HepG2 (cell line): ENCODE results near the gene CCDC87. TPM values are rescaled to one million over a fixed set of nuclear protein-coding genes. Genes with fewer than 3 reads are reported as not detected.
A peak's percentile ranks its signal among the peaks of the same experiment; 100 is the strongest.

Experiments
- CERS6 ChIP-seq: sonication (generic); formaldehyde crosslinking; IDR thresholded peaks from 2 replicates; pipeline ENCODE4 v1.5.0; 2020; ENCODE audit warnings: missing genetic modification reagents
- KMT2A ChIP-seq: sonication (generic); formaldehyde crosslinking; IDR thresholded peaks from 2 replicates; pipeline ENCODE4 v1.4.0; 2020; ENCODE audit warnings: missing genetic modification reagents
- NFIB ChIP-seq: sonication (generic); formaldehyde crosslinking; IDR thresholded peaks from 2 replicates; pipeline ENCODE4 v1.9.0; 2021; ENCODE audit warnings: missing genetic modification reagents, mild to moderate bottlenecking, borderline replicate concordance
- RBM22 ChIP-seq: fragments of 200-400 bp; formaldehyde crosslinking; optimal IDR thresholded peaks from 2 replicates; pipeline ENCODE3; 2017; ENCODE audit warnings: mild to moderate bottlenecking, low read length, moderate library complexity
- SP2 ChIP-seq: sonication (generic); formaldehyde crosslinking; IDR thresholded peaks from 2 replicates; pipeline ENCODE4 v1.5.1; 2020; ENCODE audit warnings: mild to moderate bottlenecking, missing genetic modification reagents
- ZNF18 ChIP-seq: sonication (generic); formaldehyde crosslinking; IDR thresholded peaks from 2 replicates; pipeline ENCODE4 v1.8.0; 2022; ENCODE audit warnings: mild to moderate bottlenecking, missing genetic modification reagents; ENCODE audit not compliant: insufficient replicate concordance
- ZNF180 ChIP-seq: sonication (generic); formaldehyde crosslinking; IDR thresholded peaks from 2 replicates; pipeline ENCODE4 v1.4.0; 2020; ENCODE audit warnings: low read depth, missing genetic modification reagents, borderline replicate concordance
- ZNF282 ChIP-seq: fragments of 450-650 bp; IDR thresholded peaks from 2 replicates; pipeline ENCODE4 v1.6.1; 2018; ENCODE audit not compliant: partially characterized antibody
- polyA plus RNA-seq, 8 experiments: library from polyadenylated mRNA; depleted of rRNA in 3 of 8; stranded (reverse) in 7 of 8; unstranded in 1 of 8; fragments of >200 nt; fragmentation: Illumina TruSeq in 4 of 8; extraction: Trizol in 4 of 8; gene quantifications; 2 replicates each; pipeline versions ENCODE4 v1.2.1 to v1.2.3, GENCODE V29; 2011 to 2016; ENCODE audit warnings: low read depth in 4 of 8, missing spikeins in 1 of 8, mixed read lengths in 1 of 8; ENCODE audit not compliant: insufficient read depth in 1 of 8
- total RNA-seq, 5 experiments: library from RNA; depleted of rRNA; stranded (reverse); fragments of >200 nt; fragmentation: Illumina TruSeq; extraction: Trizol; gene quantifications; 2 replicates each; pipeline ENCODE4 v1.2.3, GENCODE V29; 2016; ENCODE audit warnings: low read depth in 1 of 5

The CCDC87 gene
- total and polyA plus RNA-seq, 2 of the 13 experiments (the other 11 are each of a cell fraction or from before 2014, with no cell fraction given), result 0.05 to 0.42 TPM

- TF ChIP-seq CERS6 (CRISPR knock-in tag) (no peak), SP2 (CRISPR knock-in tag) (peak; percentile 96), RBM22 (peak; percentile 94), ZNF180 (CRISPR knock-in tag) (no peak), KMT2A (CRISPR knock-in tag) (peak; percentile 94), NFIB (no peak), ZNF282 (no peak), ZNF18 (peak; percentile 21)
These were observed 45.6 kb upstream of the CCDC87 start, which contains the start of gene RBM4 (continued) for GRCh38 chr11:66638177-66639065.
